ENCODE measurements around the gene PSMB4.

- TF ChIP-seq CTCF (IDR thresholded peaks at IDR 0.05): no peak
- no peak for TF ChIP-seq ZFX (IDR thresholded peaks at IDR 0.05; ENCODE audit: borderline replicate concordance)
These were observed 22.1 kb upstream of the PSMB4 start for GRCh38 chr1:151377150-151377884.
